Liver (tissue), 9 donors: ENCODE data around the gene LHPP. TPM values are rescaled to one million over a fixed set of nuclear protein-coding genes. Genes with fewer than 3 reads are reported as not detected.
"Not testable (repeated sequence)": the region's sequence is repeated elsewhere in the genome, so short reads cannot be mapped to it uniquely, and the experiment has no call there.

Experiments used
- DNase-seq: peaks from one replicate; pipeline ENCODE4 v3.0.0-alpha.2; 2017; ENCODE audit warnings: low spot score
- H3K27ac ChIP-seq, 2 donors: one replicate each; pipeline ENCODE4 v1.7.0; 2013; ENCODE audit warnings: inconsistent platforms in 2 of 2, low read length in 2 of 2, control low read depth in 1 of 2, low read depth in 1 of 2, mild to moderate bottlenecking in 1 of 2
- H3K27me3 ChIP-seq, 4 donors: one replicate each; pipeline versions ENCODE4 v1.6.1 to v1.7.0; 2013; ENCODE audit warnings: low read length in 3 of 4, inconsistent platforms in 1 of 4, mild to moderate bottlenecking in 1 of 4, moderate library complexity in 1 of 4; ENCODE audit not compliant: control insufficient read depth in 4 of 4, insufficient read depth in 4 of 4
- H3K36me3 ChIP-seq, 4 donors: one replicate each; pipeline versions ENCODE4 v1.6.1 to v1.7.0; 2013; ENCODE audit warnings: low read length in 3 of 4, mild to moderate bottlenecking in 3 of 4, low read depth in 1 of 4, moderate library complexity in 1 of 4; ENCODE audit not compliant: control insufficient read depth in 4 of 4, insufficient read depth in 3 of 4
- H3K4me1 ChIP-seq, 4 donors: one replicate each; pipeline versions ENCODE4 v1.6.1 to v1.7.0; 2013; ENCODE audit warnings: low read length in 3 of 4, mild to moderate bottlenecking in 3 of 4, moderate library complexity in 1 of 4; ENCODE audit not compliant: control insufficient read depth in 4 of 4, insufficient read depth in 4 of 4
- H3K4me3 ChIP-seq, 3 donors: one replicate each; pipeline versions ENCODE4 v1.6.1 to v1.7.0; 2013; ENCODE audit warnings: low read length in 3 of 3, control low read depth in 1 of 3, low read depth in 1 of 3, mild to moderate bottlenecking in 1 of 3
- H3K9ac ChIP-seq, 2 donors: one replicate each; pipeline ENCODE4 v1.7.0; 2013; ENCODE audit warnings: low read length in 2 of 2, mild to moderate bottlenecking in 2 of 2, moderate library complexity in 2 of 2, control low read depth in 1 of 2, low read depth in 1 of 2
- H3K9me3 ChIP-seq, 4 donors: one replicate each; pipeline versions ENCODE4 v1.6.1 to v1.7.0; 2013; ENCODE audit warnings: low read length in 3 of 4; ENCODE audit not compliant: control insufficient read depth in 4 of 4
- EGR1 ChIP-seq, 2 donors: IDR thresholded peaks; 2 replicates each; pipeline ENCODE4 v1.6.1; 2016 to 2018; ENCODE audit warnings: antibody characterized with exemption in 2 of 2, low read depth in 2 of 2
- FOXA1 ChIP-seq: IDR thresholded peaks from 2 replicates; pipeline ENCODE4 v1.6.1; 2016; ENCODE audit warnings: antibody characterized with exemption
- FOXA2 ChIP-seq: IDR thresholded peaks from 2 replicates; pipeline ENCODE4 v1.6.1; 2016; ENCODE audit warnings: antibody characterized with exemption
- GABPA ChIP-seq, 2 donors: IDR thresholded peaks in 1 of 2; conservative IDR thresholded peaks in 1 of 2; 2 replicates each; pipeline ENCODE4 v1.6.1; 2016; ENCODE audit warnings: antibody characterized with exemption in 2 of 2, mild to moderate bottlenecking in 1 of 2, moderate library complexity in 1 of 2
- HNF4A ChIP-seq, 2 donors: conservative IDR thresholded peaks; 2 replicates each; pipeline ENCODE4 v1.6.1; 2016; ENCODE audit warnings: antibody characterized with exemption in 2 of 2, mild to moderate bottlenecking in 2 of 2
- HNF4G ChIP-seq: IDR thresholded peaks from 2 replicates; pipeline ENCODE4 v1.6.1; 2016; ENCODE audit warnings: antibody characterized with exemption
- JUND ChIP-seq, 2 donors: IDR thresholded peaks; 2 replicates each; pipeline ENCODE4 v1.6.1; 2016; ENCODE audit warnings: antibody characterized with exemption in 2 of 2
- NR2F2 ChIP-seq: IDR thresholded peaks from 2 replicates; pipeline ENCODE4 v1.6.1; 2016; ENCODE audit warnings: antibody characterized with exemption
- RAD21 ChIP-seq, 2 donors: IDR thresholded peaks; 2 replicates each; pipeline ENCODE4 v1.6.1; 2016; ENCODE audit warnings: antibody characterized with exemption in 2 of 2, mild to moderate bottlenecking in 2 of 2
- RXRA ChIP-seq, 2 donors: IDR thresholded peaks; 2 replicates each; pipeline ENCODE4 v1.6.1; 2017 to 2018; ENCODE audit warnings: antibody characterized with exemption in 2 of 2, mild to moderate bottlenecking in 1 of 2
- SP1 ChIP-seq: IDR thresholded peaks from 2 replicates; pipeline ENCODE4 v1.6.1; 2018; ENCODE audit warnings: antibody characterized with exemption, mild to moderate bottlenecking
- TAF1 ChIP-seq: conservative IDR thresholded peaks from 2 replicates; pipeline ENCODE4 v1.6.1; 2016; ENCODE audit warnings: antibody characterized with exemption, mild to moderate bottlenecking
- YY1 ChIP-seq: IDR thresholded peaks from 2 replicates; pipeline ENCODE4 v1.6.1; 2016; ENCODE audit warnings: antibody characterized with exemption, mild to moderate bottlenecking
- WGBS: extraction: QIAGEN DNeasy Blood & Tissue Kit; methylation state at CpG from one replicate; pipeline ENCODE4 v1.1.7; 2013; 5-methylcytosine and 5-hydroxymethylcytosine counted together
- polyA plus RNA-seq, 2 donors: library from polyadenylated mRNA; stranded (reverse) in 1 of 2; unstranded in 1 of 2; fragments of 200-250 nt in 1 of 2; fragments of >200 nt in 1 of 2; fragmentation: Nextera tagmentation in 1 of 2; extraction: Ambion mirVana in 1 of 2; gene quantifications; one replicate each; pipeline versions ENCODE4 v1.2.1 to v1.2.3, GENCODE V29; 2013 to 2015
- total RNA-seq, 2 donors: library from RNA; depleted of rRNA; stranded (reverse); fragments of >200 nt; gene quantifications; one replicate each; pipeline ENCODE4 v1.2.3, GENCODE V29; 2014
- TF ChIP-seq, protein P1 (sequence below): IDR thresholded peaks from 2 replicates; pipeline ENCODE4 v1.6.1; 2016; ENCODE audit warnings: antibody characterized with exemption
- TF ChIP-seq, protein P2 (sequence below): fragments of 150-350 bp; IDR thresholded peaks from 2 replicates; pipeline ENCODE4 v1.5.1; 2017; ENCODE audit warnings: improper control_type of control experiment, low read depth, low read length; ENCODE audit not compliant: missing input control
- TF ChIP-seq, protein P3 (sequence below): IDR thresholded peaks from 2 replicates; pipeline ENCODE4 v1.6.1; 2016; ENCODE audit warnings: antibody characterized with exemption, mild to moderate bottlenecking
- TF ChIP-seq, protein P4 (sequence below): IDR thresholded peaks from 2 replicates; pipeline ENCODE4 v1.6.1; 2016; ENCODE audit warnings: antibody characterized with exemption
- TF ChIP-seq, protein P5 (sequence below): IDR thresholded peaks from 2 replicates; pipeline ENCODE4 v1.6.1; 2016; ENCODE audit warnings: antibody characterized with exemption
- donor health status: healthy.
- donor health status: healthy.
- donor health status: healthy.
- donor health status: healthy.
- donor health status: healthy.

LHPP gene
- total and polyA plus RNA-seq, 4 donors, result 15.9 to 39.9 (median 26.2) TPM

DNA sequence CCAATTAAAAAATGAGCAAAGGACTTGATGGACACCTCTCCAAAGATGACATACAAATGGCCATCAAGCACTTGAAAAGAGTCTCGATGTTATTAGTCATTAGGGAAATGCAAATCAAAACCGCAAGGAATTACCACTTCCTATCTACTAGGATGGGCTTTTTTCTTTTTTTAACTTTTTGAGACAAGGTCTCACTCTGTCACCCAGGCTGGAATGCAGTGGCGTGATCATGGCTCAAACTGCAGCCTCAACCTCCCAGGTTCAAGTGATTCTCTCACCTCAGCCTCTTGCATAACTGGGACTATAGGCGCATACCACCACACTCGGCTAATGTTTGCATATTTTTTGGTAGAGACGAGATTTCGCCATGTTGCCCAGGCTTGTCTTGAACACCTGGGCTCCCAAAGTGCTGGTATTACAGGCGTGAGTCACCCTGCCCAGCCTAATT lies 25.4 kb upstream of the LHPP start:
- no peak overlapping the region for H3K27ac ChIP-seq
- H3K9ac ChIP-seq, result no peak overlapping the region
- peaks cover 0 to 5% (median 3%) of the 10 kb centered on the region in 4 donors for H3K4me1 ChIP-seq
- no peaks in the 10 kb centered on the region for H3K36me3 ChIP-seq
- no peaks in the 10 kb centered on the region for H3K27me3 ChIP-seq
- H3K4me3 ChIP-seq, result no peak overlapping the region
- 90% methylated on average over 8 of the region's 8 CpGs for WGBS
- DNase-seq, result no peak
- H3K9me3 ChIP-seq, result no peaks in the 10 kb centered on the region
- TF ChIP-seq HNF4G, result no peak
- TF ChIP-seq, protein P1, sequence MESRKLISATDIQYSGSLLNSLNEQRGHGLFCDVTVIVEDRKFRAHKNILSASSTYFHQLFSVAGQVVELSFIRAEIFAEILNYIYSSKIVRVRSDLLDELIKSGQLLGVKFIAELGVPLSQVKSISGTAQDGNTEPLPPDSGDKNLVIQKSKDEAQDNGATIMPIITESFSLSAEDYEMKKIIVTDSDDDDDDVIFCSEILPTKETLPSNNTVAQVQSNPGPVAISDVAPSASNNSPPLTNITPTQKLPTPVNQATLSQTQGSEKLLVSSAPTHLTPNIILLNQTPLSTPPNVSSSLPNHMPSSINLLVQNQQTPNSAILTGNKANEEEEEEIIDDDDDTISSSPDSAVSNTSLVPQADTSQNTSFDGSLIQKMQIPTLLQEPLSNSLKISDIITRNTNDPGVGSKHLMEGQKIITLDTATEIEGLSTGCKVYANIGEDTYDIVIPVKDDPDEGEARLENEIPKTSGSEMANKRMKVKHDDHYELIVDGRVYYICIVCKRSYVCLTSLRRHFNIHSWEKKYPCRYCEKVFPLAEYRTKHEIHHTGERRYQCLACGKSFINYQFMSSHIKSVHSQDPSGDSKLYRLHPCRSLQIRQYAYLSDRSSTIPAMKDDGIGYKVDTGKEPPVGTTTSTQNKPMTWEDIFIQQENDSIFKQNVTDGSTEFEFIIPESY, result no peak
- no peak for TF ChIP-seq GABPA (IDR thresholded peaks at IDR 0.05 in 1 of 2, conservative IDR thresholded peaks at IDR 0.05 in 1 of 2)
- TF ChIP-seq RAD21 (IDR thresholded peaks at IDR 0.05), result no peak
- TF ChIP-seq NR2F2, result no peak
- no peak for TF ChIP-seq SP1
- no peak for TF ChIP-seq FOXA1
- TF ChIP-seq TAF1, result no peak
- no peak for TF ChIP-seq JUND (IDR thresholded peaks at IDR 0.05)
- no peak for TF ChIP-seq EGR1 (IDR thresholded peaks at IDR 0.05; ENCODE audit: low read depth in 2 of 2)
- no peak for TF ChIP-seq FOXA2
- TF ChIP-seq HNF4A (conservative IDR thresholded peaks at IDR 0.05), result no peak
- no peak for TF ChIP-seq YY1
- TF ChIP-seq RXRA (IDR thresholded peaks at IDR 0.05), result no peak

DNA sequence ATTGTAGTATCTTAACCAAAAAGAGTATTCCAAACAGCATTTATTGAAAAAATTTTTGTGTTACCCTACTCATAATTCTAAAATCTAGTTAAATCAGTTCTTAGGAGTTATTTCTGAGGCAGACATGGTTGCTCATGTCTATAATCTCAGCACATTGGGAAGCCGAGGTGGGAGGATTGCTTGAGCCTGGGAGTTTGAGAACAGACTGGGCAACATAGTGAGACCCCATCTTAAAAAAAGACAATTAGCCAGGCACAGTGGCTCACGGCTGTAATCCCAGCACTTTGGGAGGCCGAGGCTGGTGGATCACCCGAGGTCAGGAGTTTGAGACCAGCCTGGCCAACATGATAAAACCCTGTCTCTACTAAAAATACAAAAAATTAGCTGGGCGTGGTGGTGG lies 19.9 kb upstream of the LHPP start:
- H3K36me3 ChIP-seq, H3K4me1 ChIP-seq, H3K4me3 ChIP-seq, H3K27ac ChIP-seq, H3K9me3 ChIP-seq, DNase-seq, H3K9ac ChIP-seq, H3K27me3 ChIP-seq: not testable (repeated sequence)
- 92% methylated on average over 5 of the region's 5 CpGs for WGBS

DNA sequence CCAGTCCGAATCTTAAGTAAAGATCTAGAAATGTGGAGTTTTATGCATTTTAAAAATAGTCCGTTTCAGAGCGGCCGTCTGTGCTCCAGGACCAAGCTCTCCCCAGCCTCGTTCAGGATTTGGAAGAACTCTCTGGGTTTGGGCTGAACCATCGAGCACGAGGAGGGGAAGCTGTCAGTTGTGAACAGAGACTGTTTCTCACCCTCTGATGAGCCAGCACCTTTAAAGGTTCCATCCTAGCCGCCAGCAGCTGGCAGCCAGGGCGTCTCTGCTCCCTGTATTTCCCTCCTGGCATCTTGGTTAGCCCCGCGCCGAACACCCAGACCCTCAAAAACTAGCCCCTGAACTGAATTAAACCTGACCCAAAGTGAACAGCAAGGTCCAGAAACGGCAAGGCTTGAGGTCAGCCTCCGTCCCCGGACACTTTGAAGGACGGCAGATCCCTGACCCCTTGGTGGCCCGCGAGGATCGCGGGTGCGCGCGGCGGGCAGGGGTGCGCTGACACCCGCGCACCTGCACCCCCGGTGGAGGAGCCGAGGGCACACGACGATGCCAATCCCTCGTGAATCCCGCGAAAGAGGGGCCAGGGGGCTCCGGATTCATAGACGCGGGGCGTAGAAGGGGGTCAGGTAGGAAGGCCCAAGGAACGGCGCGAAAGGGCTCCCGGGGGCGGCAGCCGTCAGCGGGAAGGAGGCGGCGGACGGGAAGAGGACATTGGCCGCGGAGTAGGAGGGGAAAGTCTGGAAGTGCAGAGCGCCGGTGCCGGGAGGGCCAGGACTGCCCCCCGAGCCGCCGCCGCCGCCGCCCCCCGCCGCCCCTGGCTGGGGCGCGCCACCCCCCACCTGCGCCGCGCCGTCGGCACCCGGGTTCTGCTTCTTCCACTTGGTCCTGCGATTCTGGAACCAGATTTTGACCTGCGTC lies 14.5 kb upstream of the LHPP start:
- H3K9me3 ChIP-seq, result no peaks in the 10 kb centered on the region
- peaks cover 9 to 28% (median 20%) of the 10 kb centered on the region in 4 donors for H3K4me1 ChIP-seq
- H3K4me3 ChIP-seq, result peak overlapping the region in 1 of 3 donors; percentile 40
- H3K36me3 ChIP-seq, result no peaks in the 10 kb centered on the region
- no peak overlapping the region for H3K9ac ChIP-seq
- no peak for DNase-seq
- TF ChIP-seq FOXA2 (no peak), SP1 (no peak), NR2F2 (no peak), YY1 (no peak), RXRA (IDR thresholded peaks at IDR 0.05) (no peak), FOXA1 (no peak), GABPA (IDR thresholded peaks at IDR 0.05 in 1 of 2, conservative IDR thresholded peaks at IDR 0.05 in 1 of 2) (no peak), EGR1 (IDR thresholded peaks at IDR 0.05; ENCODE audit: low read depth in 2 of 2) (no peak), TAF1 (no peak), JUND (IDR thresholded peaks at IDR 0.05) (no peak), HNF4A (conservative IDR thresholded peaks at IDR 0.05) (no peak), RAD21 (IDR thresholded peaks at IDR 0.05) (no peak)
- TF ChIP-seq, protein P2, sequence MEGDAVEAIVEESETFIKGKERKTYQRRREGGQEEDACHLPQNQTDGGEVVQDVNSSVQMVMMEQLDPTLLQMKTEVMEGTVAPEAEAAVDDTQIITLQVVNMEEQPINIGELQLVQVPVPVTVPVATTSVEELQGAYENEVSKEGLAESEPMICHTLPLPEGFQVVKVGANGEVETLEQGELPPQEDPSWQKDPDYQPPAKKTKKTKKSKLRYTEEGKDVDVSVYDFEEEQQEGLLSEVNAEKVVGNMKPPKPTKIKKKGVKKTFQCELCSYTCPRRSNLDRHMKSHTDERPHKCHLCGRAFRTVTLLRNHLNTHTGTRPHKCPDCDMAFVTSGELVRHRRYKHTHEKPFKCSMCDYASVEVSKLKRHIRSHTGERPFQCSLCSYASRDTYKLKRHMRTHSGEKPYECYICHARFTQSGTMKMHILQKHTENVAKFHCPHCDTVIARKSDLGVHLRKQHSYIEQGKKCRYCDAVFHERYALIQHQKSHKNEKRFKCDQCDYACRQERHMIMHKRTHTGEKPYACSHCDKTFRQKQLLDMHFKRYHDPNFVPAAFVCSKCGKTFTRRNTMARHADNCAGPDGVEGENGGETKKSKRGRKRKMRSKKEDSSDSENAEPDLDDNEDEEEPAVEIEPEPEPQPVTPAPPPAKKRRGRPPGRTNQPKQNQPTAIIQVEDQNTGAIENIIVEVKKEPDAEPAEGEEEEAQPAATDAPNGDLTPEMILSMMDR, result no peak
- TF ChIP-seq, protein P3, sequence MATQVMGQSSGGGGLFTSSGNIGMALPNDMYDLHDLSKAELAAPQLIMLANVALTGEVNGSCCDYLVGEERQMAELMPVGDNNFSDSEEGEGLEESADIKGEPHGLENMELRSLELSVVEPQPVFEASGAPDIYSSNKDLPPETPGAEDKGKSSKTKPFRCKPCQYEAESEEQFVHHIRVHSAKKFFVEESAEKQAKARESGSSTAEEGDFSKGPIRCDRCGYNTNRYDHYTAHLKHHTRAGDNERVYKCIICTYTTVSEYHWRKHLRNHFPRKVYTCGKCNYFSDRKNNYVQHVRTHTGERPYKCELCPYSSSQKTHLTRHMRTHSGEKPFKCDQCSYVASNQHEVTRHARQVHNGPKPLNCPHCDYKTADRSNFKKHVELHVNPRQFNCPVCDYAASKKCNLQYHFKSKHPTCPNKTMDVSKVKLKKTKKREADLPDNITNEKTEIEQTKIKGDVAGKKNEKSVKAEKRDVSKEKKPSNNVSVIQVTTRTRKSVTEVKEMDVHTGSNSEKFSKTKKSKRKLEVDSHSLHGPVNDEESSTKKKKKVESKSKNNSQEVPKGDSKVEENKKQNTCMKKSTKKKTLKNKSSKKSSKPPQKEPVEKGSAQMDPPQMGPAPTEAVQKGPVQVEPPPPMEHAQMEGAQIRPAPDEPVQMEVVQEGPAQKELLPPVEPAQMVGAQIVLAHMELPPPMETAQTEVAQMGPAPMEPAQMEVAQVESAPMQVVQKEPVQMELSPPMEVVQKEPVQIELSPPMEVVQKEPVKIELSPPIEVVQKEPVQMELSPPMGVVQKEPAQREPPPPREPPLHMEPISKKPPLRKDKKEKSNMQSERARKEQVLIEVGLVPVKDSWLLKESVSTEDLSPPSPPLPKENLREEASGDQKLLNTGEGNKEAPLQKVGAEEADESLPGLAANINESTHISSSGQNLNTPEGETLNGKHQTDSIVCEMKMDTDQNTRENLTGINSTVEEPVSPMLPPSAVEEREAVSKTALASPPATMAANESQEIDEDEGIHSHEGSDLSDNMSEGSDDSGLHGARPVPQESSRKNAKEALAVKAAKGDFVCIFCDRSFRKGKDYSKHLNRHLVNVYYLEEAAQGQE, result no peak
- TF ChIP-seq, protein P4, sequence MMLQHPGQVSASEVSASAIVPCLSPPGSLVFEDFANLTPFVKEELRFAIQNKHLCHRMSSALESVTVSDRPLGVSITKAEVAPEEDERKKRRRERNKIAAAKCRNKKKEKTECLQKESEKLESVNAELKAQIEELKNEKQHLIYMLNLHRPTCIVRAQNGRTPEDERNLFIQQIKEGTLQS, result no peak
- TF ChIP-seq, protein P5, sequence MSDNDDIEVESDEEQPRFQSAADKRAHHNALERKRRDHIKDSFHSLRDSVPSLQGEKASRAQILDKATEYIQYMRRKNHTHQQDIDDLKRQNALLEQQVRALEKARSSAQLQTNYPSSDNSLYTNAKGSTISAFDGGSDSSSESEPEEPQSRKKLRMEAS, result no peak
- peaks cover 5 to 21% (median 18%) of the 10 kb centered on the region in 4 donors for H3K27me3 ChIP-seq
- no peak overlapping the region for H3K27ac ChIP-seq
- WGBS, result 20% methylated on average over 71 of the region's 71 CpGs
